ENCODE measurements around the gene MLEC. TPM values are rescaled to one million over a fixed set of nuclear protein-coding genes. Genes with fewer than 3 reads are reported as not detected.

Gene MLEC
- total RNA-seq, 2 experiments from 2014 or later = 69.7 to 101 TPM

DNA sequence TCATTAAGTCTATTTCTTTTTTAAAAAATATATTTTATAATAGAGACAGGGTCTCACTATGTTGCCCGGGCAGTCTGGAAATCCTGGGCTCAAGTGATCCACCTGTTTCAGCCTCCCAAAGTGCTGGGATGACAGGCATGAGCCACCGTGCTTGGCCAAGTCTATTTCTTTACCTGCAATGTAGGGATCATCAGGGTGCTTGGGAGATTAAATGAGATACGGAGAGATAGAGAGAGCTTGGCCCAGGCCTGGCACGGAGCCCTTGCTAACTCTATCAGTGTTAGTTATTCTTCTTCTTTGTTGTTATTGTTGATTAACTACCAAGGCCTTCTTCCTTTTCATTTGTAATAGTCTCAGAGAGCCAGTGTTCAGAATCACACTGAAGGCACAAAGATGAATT, 43.4 kb upstream of the MLEC start:
- no peaks in the 10 kb centered on the region for H4K20me1 ChIP-seq (ENCODE audit: insufficient read depth, low read length)
- H3K9me2 ChIP-seq (ENCODE audit: insufficient read depth, low read length) = no peaks in the 10 kb centered on the region
- BruUV-seq (replicated peaks) = no TSS peak
- H2AFZ ChIP-seq (ENCODE audit: low read length) = no peak overlapping the region
- no peaks in the 10 kb centered on the region for H3K36me3 ChIP-seq (ENCODE audit: insufficient read depth, low read length)
- ChIA-PET POLR2A (interaction anchor here (0.7 to 0.8 kb wide), 2 partner anchors 8 to 59 kb away, joined by 3 read pairs; no protein-coding TSS in a partner anchor), CTCF (ENCODE audit: unreplicated experiment) (no interaction called here)
- H3K27ac ChIP-seq (ENCODE audit: low read depth, low read length, poor library complexity, severe bottlenecking) = no peak overlapping the region
- H3K4me1 ChIP-seq (ENCODE audit: insufficient read depth, low read length, poor library complexity, severe bottlenecking) = peaks cover 32% of the 10 kb centered on the region
- no peak for DNase-seq (ENCODE audit: low spot score)
- no peaks in the 10 kb centered on the region for H3K79me2 ChIP-seq (ENCODE audit: insufficient read depth, low read depth, low read length)
- H3K9me3 ChIP-seq (ENCODE audit: low read length) = no peaks in the 10 kb centered on the region
- H3K4me3 ChIP-seq (ENCODE audit: low read depth, low read length, poor library complexity, severe bottlenecking) = no peak overlapping the region
- intact Hi-C loops (cut with micrococcal nuclease; ENCODE audit: unreplicated experiment) = no loop called here
- no peak overlapping the region for H3K4me2 ChIP-seq (ENCODE audit: low read length)
- TF ChIP-seq, protein P1, sequence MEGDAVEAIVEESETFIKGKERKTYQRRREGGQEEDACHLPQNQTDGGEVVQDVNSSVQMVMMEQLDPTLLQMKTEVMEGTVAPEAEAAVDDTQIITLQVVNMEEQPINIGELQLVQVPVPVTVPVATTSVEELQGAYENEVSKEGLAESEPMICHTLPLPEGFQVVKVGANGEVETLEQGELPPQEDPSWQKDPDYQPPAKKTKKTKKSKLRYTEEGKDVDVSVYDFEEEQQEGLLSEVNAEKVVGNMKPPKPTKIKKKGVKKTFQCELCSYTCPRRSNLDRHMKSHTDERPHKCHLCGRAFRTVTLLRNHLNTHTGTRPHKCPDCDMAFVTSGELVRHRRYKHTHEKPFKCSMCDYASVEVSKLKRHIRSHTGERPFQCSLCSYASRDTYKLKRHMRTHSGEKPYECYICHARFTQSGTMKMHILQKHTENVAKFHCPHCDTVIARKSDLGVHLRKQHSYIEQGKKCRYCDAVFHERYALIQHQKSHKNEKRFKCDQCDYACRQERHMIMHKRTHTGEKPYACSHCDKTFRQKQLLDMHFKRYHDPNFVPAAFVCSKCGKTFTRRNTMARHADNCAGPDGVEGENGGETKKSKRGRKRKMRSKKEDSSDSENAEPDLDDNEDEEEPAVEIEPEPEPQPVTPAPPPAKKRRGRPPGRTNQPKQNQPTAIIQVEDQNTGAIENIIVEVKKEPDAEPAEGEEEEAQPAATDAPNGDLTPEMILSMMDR (conservative IDR thresholded peaks at IDR 0.05; ENCODE audit: low read length) = no peak
- TF ChIP-seq EZH2phosphoT487 (IDR thresholded peaks at IDR 0.05; ENCODE audit: borderline replicate concordance, low read depth, low read length) = no peak

DNA sequence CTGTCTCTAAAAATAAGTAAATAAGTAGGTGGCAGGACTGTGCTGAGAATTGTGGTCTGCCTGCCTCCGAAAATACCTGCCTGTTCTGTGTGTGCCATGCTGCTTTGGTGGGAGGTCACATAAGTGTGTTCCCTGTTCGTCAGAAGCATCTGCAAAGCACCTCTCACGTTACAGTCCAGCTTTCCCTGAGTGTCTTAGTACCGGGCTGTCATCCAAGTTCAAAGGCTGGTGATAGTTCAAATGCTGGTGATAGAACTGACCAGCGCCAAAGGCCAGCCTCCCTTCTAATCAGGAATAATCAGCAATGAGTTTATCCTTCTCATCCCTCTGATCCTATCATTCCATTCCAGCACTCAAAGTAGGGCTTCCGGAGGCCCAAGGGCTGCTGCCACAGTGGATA, 40.9 kb upstream of the MLEC start:
- TF ChIP-seq, protein P1 (conservative IDR thresholded peaks at IDR 0.05; ENCODE audit: low read length) = no peak
- no peak for TF ChIP-seq EZH2phosphoT487 (IDR thresholded peaks at IDR 0.05; ENCODE audit: borderline replicate concordance, low read depth, low read length)
- Histone ChIP-seq H4K20me1 (ENCODE audit: insufficient read depth, low read length) (no peaks in the 10 kb centered on the region), H3K9me3 (ENCODE audit: low read length) (no peaks in the 10 kb centered on the region), H3K4me3 (ENCODE audit: low read depth, low read length, poor library complexity, severe bottlenecking) (no peak overlapping the region), H2AFZ (ENCODE audit: low read length) (no peak overlapping the region), H3K79me2 (ENCODE audit: insufficient read depth, low read depth, low read length) (no peaks in the 10 kb centered on the region), H3K4me2 (ENCODE audit: low read length) (no peak overlapping the region), H3K27ac (ENCODE audit: low read depth, low read length, poor library complexity, severe bottlenecking) (no peak overlapping the region), H3K36me3 (ENCODE audit: insufficient read depth, low read length) (no peaks in the 10 kb centered on the region), H3K9me2 (ENCODE audit: insufficient read depth, low read length) (no peaks in the 10 kb centered on the region), H3K4me1 (ENCODE audit: insufficient read depth, low read length, poor library complexity, severe bottlenecking) (peaks cover 39% of the 10 kb centered on the region)
- POLR2A ChIA-PET = no interaction called here
- no peak for DNase-seq (ENCODE audit: low spot score)
- intact Hi-C loops (cut with micrococcal nuclease; ENCODE audit: unreplicated experiment) = no loop called here
- BruUV-seq (replicated peaks) = no TSS peak
- CTCF ChIA-PET (ENCODE audit: unreplicated experiment) = interaction anchor here (1.0 to 1.4 kb wide), 2 partner anchors 22 to 41 kb away, joined by 3 to 6 read pairs; partner anchors contain the start of gene MLEC

DNA sequence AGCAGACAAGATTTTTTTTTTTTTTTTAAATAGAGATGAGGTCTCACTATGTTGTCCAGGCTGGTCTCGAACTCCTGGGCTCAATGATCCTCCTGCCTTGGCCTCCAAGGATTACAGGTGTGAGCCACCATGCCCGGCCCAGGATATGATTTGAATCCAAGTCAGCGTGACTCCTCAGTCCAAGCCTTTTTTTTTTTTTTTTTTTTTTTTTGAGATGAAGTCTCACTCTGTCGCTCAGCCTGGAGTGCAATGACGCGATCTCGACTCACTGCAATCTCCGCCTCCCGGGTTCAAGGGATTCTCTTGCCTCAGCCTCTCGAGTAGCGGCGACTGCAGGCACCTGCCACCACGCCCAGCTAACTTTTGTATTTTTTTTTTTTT, 39.6 kb upstream of the MLEC start:
- Histone ChIP-seq H4K20me1 (ENCODE audit: insufficient read depth, low read length) (no peaks in the 10 kb centered on the region), H3K9me2 (ENCODE audit: insufficient read depth, low read length) (no peaks in the 10 kb centered on the region), H3K9me3 (ENCODE audit: low read length) (no peaks in the 10 kb centered on the region), H3K27ac (ENCODE audit: low read depth, low read length, poor library complexity, severe bottlenecking) (no peak overlapping the region), H3K4me2 (ENCODE audit: low read length) (peak overlapping the region; percentile 30), H3K4me1 (ENCODE audit: insufficient read depth, low read length, poor library complexity, severe bottlenecking) (peaks cover 32% of the 10 kb centered on the region), H3K79me2 (ENCODE audit: insufficient read depth, low read depth, low read length) (no peaks in the 10 kb centered on the region), H3K36me3 (ENCODE audit: insufficient read depth, low read length) (no peaks in the 10 kb centered on the region), H2AFZ (ENCODE audit: low read length) (peak overlapping the region; percentile 69), H3K4me3 (ENCODE audit: low read depth, low read length, poor library complexity, severe bottlenecking) (no peak overlapping the region)
- intact Hi-C loops (cut with micrococcal nuclease; ENCODE audit: unreplicated experiment) = loop anchor here (1.0 kb wide), 3 partner anchors 19 to 67 kb away; no protein-coding TSS in a partner anchor
- TF ChIP-seq, protein P1 (conservative IDR thresholded peaks at IDR 0.05; ENCODE audit: low read length) = no peak
- no peak for TF ChIP-seq EZH2phosphoT487 (IDR thresholded peaks at IDR 0.05; ENCODE audit: borderline replicate concordance, low read depth, low read length)
- no TSS peak for BruUV-seq (replicated peaks)
- CTCF ChIA-PET (ENCODE audit: unreplicated experiment) = interaction anchor here (1.4 kb wide), 1 partner anchor 40 kb away, joined by 6 read pairs; the partner anchor contains the start of gene MLEC
- POLR2A ChIA-PET = interaction anchor here (0.7 to 3.3 kb wide), 8 partner anchors 23 to 264 kb away, joined by 3 to 10 read pairs (median 3); no protein-coding TSS in a partner anchor
- no peak for DNase-seq (ENCODE audit: low spot score)
